ENCODE measurements around the gene PSMA2.

Gene PSMA2

GRCh38 chr7:42869131-42870020, 62.6 kb downstream of the PSMA2 start:
- no peak for TF ChIP-seq REST (IDR thresholded peaks at IDR 0.05; ENCODE audit: insufficient replicate concordance, low read depth)
- no peak for TF ChIP-seq SPI1 (IDR thresholded peaks at IDR 0.05; ENCODE audit: borderline replicate concordance, low read depth)
- no peak for TF ChIP-seq CTCF (IDR thresholded peaks at IDR 0.05; ENCODE audit: insufficient read depth, low read length)
- TF ChIP-seq GABPA (IDR thresholded peaks at IDR 0.05; ENCODE audit: low read depth) = no peak
- no peak for TF ChIP-seq POLR2AphosphoS5 (IDR thresholded peaks at IDR 0.05; ENCODE audit: low read depth)
- no peak overlapping the region for H3K27ac ChIP-seq (replicated peaks)
- DNase-seq (ENCODE audit: low read depth in 1 of 2, low spot score in 1 of 2) = no peak
- H3K4me3 ChIP-seq (replicated peaks; ENCODE audit: insufficient read depth, low read length) = no peak overlapping the region
- H3K27me3 ChIP-seq (ENCODE audit: insufficient read depth, poor library complexity, severe bottlenecking) = no peaks in the 10 kb centered on the region

- no peak overlapping the region for H3K27ac ChIP-seq (replicated peaks)
- H3K4me3 ChIP-seq (replicated peaks; ENCODE audit: insufficient read depth, low read length) = no peak overlapping the region
- H3K27me3 ChIP-seq (ENCODE audit: insufficient read depth, poor library complexity, severe bottlenecking) = no peaks in the 10 kb centered on the region
- no peak for TF ChIP-seq GABPA (IDR thresholded peaks at IDR 0.05; ENCODE audit: low read depth)
- TF ChIP-seq CTCF (IDR thresholded peaks at IDR 0.05; ENCODE audit: insufficient read depth, low read length) = no peak
- no peak for TF ChIP-seq POLR2AphosphoS5 (IDR thresholded peaks at IDR 0.05; ENCODE audit: low read depth)
- TF ChIP-seq SPI1 (IDR thresholded peaks at IDR 0.05; ENCODE audit: borderline replicate concordance, low read depth) = no peak
- no peak for TF ChIP-seq REST (IDR thresholded peaks at IDR 0.05; ENCODE audit: insufficient replicate concordance, low read depth)
- DNase-seq (ENCODE audit: low read depth in 1 of 2, low spot score in 1 of 2) = no peak
These were observed 63.5 kb downstream of the PSMA2 start for GRCh38 chr7:42868480-42868879.

All from HL-60 (cell line).